HPDE6-E6E7 (cell line): ENCODE results near the gene GTF2F1.
"Not testable (repeated sequence)": the region's sequence is repeated elsewhere in the genome, so short reads cannot be mapped to it uniquely, and the experiment has no call there.

Source experiments
- DNase-seq: peaks from one replicate; pipeline ENCODE4 v3.0.0; 2011; ENCODE audit warnings: missing footprints; ENCODE audit errors: extremely low spot score

GTF2F1 gene

GRCh38 chr19:6417713-6418561 is 25.0 kb upstream of the GTF2F1 start:
- DNase-seq, result no peak

DNA sequence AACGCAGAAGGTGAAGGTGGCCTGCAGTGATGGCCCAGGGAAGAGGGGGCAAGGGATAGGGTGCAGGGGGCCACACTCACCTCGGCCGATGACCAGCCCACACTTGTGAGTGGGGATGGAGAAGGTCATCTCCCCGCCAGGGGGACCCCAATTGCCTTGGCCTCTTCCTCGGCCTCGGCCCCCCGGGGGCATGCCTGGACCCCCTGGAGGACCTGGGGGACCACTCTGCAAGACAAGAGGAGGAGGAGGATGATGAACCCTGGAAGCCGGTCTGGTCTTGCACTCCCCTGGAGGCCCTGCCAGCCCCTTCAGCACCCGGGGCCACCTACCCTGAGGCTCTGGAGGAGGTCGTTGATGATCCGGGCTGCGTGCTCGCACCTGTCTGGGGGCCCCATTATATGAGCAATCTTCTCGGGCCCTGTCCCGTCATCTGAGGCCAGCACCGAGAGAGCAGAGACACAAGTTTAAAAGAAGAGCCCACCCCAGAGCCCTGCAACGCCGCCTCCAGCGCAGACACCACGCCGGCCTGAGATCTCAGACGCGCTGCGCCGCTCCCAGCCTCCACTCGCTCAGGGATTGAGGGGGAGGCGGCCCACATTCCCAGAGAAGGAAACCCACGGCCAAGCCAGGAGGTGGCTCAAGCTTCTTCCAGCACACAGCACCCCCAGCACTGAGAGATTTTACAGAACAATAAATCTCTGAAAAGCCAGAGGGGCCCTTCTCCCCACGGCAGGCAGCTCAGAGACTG is 23.9 kb upstream of the GTF2F1 start:
- DNase-seq, result no peak

- DNase-seq, result no peak
Measured at GRCh38 chr19:6415591-6416190, 22.7 kb upstream of the GTF2F1 start.

- no peak for DNase-seq
Measured at GRCh38 chr19:6414793-6415590, 22.0 kb upstream of the GTF2F1 start.

- no peak for DNase-seq
Measured at GRCh38 chr19:6413721-6414643, 21.0 kb upstream of the GTF2F1 start.

DNA sequence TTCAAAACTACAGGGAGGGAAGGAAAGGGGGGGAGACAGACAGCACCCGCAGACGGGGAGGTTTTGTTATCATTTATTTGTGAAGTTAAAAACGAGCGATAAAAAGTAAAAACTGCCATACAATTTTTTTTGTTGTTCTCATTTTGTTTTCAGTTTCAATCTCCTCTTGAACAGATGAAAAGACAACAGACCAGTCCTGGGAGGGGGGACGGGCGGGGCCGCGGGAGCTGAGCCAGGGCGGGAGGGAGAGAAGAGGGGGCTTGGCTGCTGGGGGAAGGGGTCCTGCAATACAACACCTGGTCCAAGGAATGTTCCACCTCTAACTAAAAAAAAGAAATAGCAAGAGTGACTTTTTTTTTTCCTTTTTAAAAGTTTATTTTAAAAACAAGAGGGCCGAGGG is 20.3 kb upstream of the GTF2F1 start:
- DNase-seq, result no peak

- DNase-seq, result no peak
Measured at GRCh38 chr19:6412447-6413091, 19.6 kb upstream of the GTF2F1 start.

GRCh38 chr19:6412061-6412446 is 19.1 kb upstream of the GTF2F1 start:
- DNase-seq, result no peak

- no peak for DNase-seq
Measured at GRCh38 chr19:6409346-6409745, 16.4 kb upstream of the GTF2F1 start.

- no peak for DNase-seq
Measured at GRCh38 chr19:6406401-6406800, 13.4 kb upstream of the GTF2F1 start.

- DNase-seq, result no peak
Measured at GRCh38 chr19:6402837-6403608, 10.1 kb upstream of the GTF2F1 start.

GRCh38 chr19:6402058-6402457 is 9.1 kb upstream of the GTF2F1 start:
- no peak for DNase-seq

- not testable (repeated sequence) for DNase-seq
Measured at GRCh38 chr19:6400062-6400944, 7.3 kb upstream of the GTF2F1 start.

GRCh38 chr19:6396305-6396704 is 3.3 kb upstream of the GTF2F1 start:
- DNase-seq, result no peak

GRCh38 chr19:6394831-6395230 is 1.9 kb upstream of the GTF2F1 start:
- no peak for DNase-seq

- DNase-seq, result no peak
Measured at GRCh38 chr19:6393983-6394412, 1.0 kb upstream of the GTF2F1 start.

DNA sequence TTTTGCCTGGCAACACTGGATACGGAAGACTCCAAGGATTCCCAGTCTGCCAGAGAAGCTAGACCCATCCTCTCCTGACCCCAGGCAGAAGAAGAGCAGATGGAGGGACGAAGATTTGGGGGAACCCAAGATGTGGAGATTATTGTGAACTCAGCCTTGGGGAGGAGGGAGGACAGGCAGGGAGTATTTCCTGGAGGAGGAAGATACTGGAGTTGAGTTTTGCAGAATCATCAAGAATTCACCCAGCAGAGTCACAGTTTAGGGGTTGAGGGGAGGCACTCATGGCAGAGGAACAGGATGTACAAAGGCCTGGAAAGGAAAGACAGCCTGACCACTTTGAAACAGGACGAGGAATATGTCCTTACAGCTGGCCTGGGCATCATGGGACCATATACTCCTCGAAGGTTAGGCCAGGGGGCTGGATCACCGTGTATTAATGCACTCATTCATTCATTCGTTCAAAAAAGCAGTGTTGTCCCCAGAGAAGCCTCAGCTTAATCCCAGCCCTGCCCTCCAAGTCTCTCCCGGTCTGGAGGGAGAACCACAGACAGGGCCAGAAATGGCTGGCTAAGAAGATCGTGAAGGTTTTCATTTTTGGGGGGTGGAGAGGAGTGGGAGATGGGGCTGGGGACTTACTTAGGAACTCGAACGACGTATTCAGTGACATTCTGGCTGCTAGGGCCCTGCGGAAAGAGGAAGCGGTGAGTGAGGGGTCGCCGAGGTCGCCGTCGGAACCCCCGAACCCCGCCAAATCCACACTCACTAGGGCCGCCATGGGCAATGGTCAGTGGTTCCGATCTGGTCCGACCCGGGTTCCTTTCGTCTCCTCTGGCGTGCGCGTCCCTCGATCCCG is 517 bp downstream of the GTF2F1 start:
- no peak for DNase-seq
